Type B pancreatic cell (in vitro differentiated cells): Measurements from ENCODE around the gene CSGALNACT2. TPM values are rescaled to one million over a fixed set of nuclear protein-coding genes. Genes with fewer than 3 reads are reported as not detected.
"Not testable (repeated sequence)": the region's sequence is repeated elsewhere in the genome, so short reads cannot be mapped to it uniquely, and the experiment has no call there.

ENCODE experiments used
- DNase-seq: peaks from one replicate; pipeline ENCODE4 v3.0.0; 2021; ENCODE audit warnings: mixed read lengths; ENCODE audit not compliant: unreplicated experiment; ENCODE audit errors: extremely low spot score
- H3K27ac Mint-ChIP-seq: 2 replicates; pipeline ENCODE4 v1.8.0; 2021; ENCODE audit warnings: mild to moderate bottlenecking, mixed read lengths
- H3K27me3 Mint-ChIP-seq: 2 replicates; pipeline ENCODE4 v1.8.0; 2021; ENCODE audit warnings: mixed read lengths
- H3K36me3 Mint-ChIP-seq: 2 replicates; pipeline ENCODE4 v1.8.0; 2021; ENCODE audit warnings: mixed read lengths
- H3K4me1 Mint-ChIP-seq: one replicate; pipeline ENCODE4 v1.8.0; 2021; ENCODE audit warnings: mixed read lengths; ENCODE audit not compliant: unreplicated experiment
- H3K4me3 Mint-ChIP-seq: 2 replicates; pipeline ENCODE4 v1.8.0; 2021; ENCODE audit warnings: mild to moderate bottlenecking, mixed read lengths
- H3K9me3 Mint-ChIP-seq: 2 replicates; pipeline ENCODE4 v1.8.0; 2021; ENCODE audit warnings: mixed read lengths
- CTCF ChIP-seq: fragments of 200-600 bp; sonication (generic); conservative IDR thresholded peaks from 2 replicates; pipeline ENCODE4 v1.5.0; 2021; ENCODE audit warnings: antibody characterized with exemption, mild to moderate bottlenecking
- total RNA-seq: library from RNA; stranded (reverse); gene quantifications from 2 replicates; pipeline ENCODE4 v1.2.1, GENCODE V29; 2021; ENCODE audit warnings: low replicate concordance

CSGALNACT2 gene
- total RNA-seq, 1 donor from 2014 or later = 11.6 TPM

DNA sequence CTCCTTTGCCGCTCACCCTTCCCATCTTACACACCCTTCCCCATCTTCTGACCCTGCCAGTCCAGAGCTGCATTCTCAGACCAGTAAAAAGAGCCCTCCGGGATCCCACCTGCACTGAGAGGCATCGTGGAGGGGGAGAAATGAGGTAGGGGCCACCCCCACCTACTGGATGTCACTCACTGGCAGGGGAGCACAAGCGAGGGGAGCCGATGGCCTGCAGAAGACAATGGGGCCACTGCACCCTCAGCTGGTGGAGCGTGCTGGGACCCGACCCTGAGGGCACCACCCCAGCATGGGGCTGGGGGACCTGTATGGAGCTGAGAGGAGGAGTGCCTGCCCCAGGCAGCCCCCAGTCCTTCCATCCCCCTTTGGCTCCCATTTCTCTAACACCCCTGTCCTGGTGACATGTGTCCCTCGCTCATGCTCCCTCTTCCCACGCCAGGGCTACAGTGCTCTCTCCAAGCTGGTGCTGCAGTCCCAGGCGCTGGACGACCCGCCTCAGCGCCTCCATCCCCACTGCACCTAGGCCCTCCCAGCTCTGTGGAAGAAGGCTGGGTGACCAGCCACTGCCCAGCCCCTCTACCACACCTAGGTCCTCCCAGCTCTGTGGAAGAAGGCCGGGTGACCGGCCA lies 78.8 kb downstream of the CSGALNACT2 start:
- H3K4me1 Mint-ChIP-seq = no peaks in the 10 kb centered on the region
- H3K36me3 Mint-ChIP-seq = no peaks in the 10 kb centered on the region
- H3K27ac Mint-ChIP-seq = no peak overlapping the region
- H3K4me3 Mint-ChIP-seq = no peak overlapping the region
- H3K27me3 Mint-ChIP-seq = peaks cover 16% of the 10 kb centered on the region
- TF ChIP-seq CTCF = no peak
- no peak for DNase-seq
- H3K9me3 Mint-ChIP-seq = no peaks in the 10 kb centered on the region

GRCh38 chr10:43217563-43218205 lies 79.4 kb downstream of the CSGALNACT2 start:
- Mint-ChIP-seq H3K27me3 (peaks cover 17% of the 10 kb centered on the region), H3K9me3 (no peaks in the 10 kb centered on the region), H3K27ac (no peak overlapping the region), H3K36me3 (no peaks in the 10 kb centered on the region), H3K4me1 (no peaks in the 10 kb centered on the region), H3K4me3 (no peak overlapping the region)
- TF ChIP-seq CTCF = no peak
- no peak for DNase-seq

DNA sequence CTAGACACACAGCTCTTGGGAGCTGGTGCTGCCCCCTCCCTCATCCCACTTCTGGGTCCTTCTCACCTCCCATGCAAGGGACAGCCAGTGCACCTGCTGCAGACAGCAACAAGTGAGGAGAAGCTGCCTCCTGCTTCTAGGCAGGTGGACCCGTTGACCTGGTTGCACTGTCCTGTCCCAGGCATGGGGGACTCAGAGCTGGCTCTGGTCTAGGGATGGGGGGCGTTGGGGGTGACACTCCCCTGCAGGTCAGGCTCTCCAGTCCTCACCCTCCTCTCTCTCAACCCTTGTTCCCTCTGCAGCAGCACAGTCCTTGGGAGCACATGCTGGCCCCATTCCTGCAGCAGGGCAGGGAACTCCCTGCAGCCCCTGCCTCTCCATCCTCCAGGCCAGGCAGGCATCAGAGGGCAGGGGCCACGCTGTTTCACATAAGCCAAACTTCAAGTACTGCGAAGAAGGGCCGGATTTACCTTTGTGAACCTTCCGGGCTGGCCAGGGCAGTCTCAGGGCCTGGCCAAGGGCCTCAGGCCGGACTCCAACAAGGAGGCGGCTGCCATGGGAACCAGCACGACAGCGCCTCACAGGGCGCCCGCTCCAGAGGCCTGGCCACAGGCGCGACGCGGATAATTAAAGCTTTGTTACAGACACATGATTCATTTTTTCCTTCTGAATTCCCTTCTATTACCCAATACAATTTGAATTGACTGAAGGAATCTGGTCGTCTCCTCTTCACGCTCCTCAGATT lies 80.1 kb downstream of the CSGALNACT2 start:
- no peak for TF ChIP-seq CTCF
- H3K27me3 Mint-ChIP-seq = peaks cover 15% of the 10 kb centered on the region
- H3K36me3 Mint-ChIP-seq = no peaks in the 10 kb centered on the region
- H3K27ac Mint-ChIP-seq = no peak overlapping the region
- H3K4me3 Mint-ChIP-seq = no peak overlapping the region
- H3K9me3 Mint-ChIP-seq = no peaks in the 10 kb centered on the region
- H3K4me1 Mint-ChIP-seq = no peaks in the 10 kb centered on the region
- no peak for DNase-seq

- H3K27me3 Mint-ChIP-seq = peaks cover 16% of the 10 kb centered on the region
- H3K36me3 Mint-ChIP-seq = no peaks in the 10 kb centered on the region
- TF ChIP-seq CTCF = no peak
- DNase-seq = no peak
- no peak overlapping the region for H3K4me3 Mint-ChIP-seq
- H3K4me1 Mint-ChIP-seq = no peaks in the 10 kb centered on the region
- no peak overlapping the region for H3K27ac Mint-ChIP-seq
- H3K9me3 Mint-ChIP-seq = no peaks in the 10 kb centered on the region
These were observed 80.9 kb downstream of the CSGALNACT2 start for GRCh38 chr10:43218951-43219837.

GRCh38 chr10:43219848-43220247 lies 81.6 kb downstream of the CSGALNACT2 start:
- Mint-ChIP-seq H3K9me3 (no peaks in the 10 kb centered on the region), H3K4me1 (no peaks in the 10 kb centered on the region), H3K4me3 (no peak overlapping the region), H3K27ac (no peak overlapping the region), H3K36me3 (no peaks in the 10 kb centered on the region), H3K27me3 (peaks cover 19% of the 10 kb centered on the region)
- DNase-seq = no peak
- no peak for TF ChIP-seq CTCF

DNA sequence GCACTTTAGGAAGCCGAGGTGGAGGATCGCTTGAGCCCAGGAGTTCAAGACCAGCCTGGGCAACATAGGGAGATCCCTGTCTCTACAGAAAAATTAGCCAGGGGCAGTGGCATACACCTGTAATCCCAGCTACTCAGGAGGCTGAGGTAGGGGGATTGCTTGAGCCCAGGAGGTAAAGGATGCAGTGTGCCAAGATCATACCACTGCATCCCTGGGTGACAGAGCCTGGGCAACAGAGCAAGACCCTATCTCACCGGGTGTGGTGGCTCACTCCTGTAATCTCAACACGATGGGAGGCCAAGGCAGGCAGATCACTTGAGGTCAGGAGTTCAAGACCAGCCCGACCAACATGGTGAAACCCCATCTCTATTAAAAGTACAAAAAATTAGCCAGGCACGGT lies 82.0 kb downstream of the CSGALNACT2 start:
- not testable (repeated sequence) for H3K4me3 Mint-ChIP-seq, H3K4me1 Mint-ChIP-seq, DNase-seq, H3K36me3 Mint-ChIP-seq, H3K9me3 Mint-ChIP-seq, H3K27ac Mint-ChIP-seq
- peaks cover 23% of the 10 kb centered on the region for H3K27me3 Mint-ChIP-seq
